SK-N-SH (cell line): ENCODE results near the gene EML3. TPM values are rescaled to one million over a fixed set of nuclear protein-coding genes. Genes with fewer than 3 reads are reported as not detected.

ENCODE experiments used
- CTCF ChIA-PET: fragments of 300-600, 350-600 bp; formaldehyde crosslinking; extraction: SDS; loops from one replicate; lab custom pipeline; 2021; lab: Yijun Ruan, JAX
- POLR2A ChIA-PET: fragments of 350-600 bp; sonication (Branson Sonifier 250); formaldehyde crosslinking; extraction: SDS; loops from one replicate; lab custom pipeline; 2020; ENCODE audit warnings: antibody characterized with exemption, inconsistent platforms; lab: Yijun Ruan, JAX
- DNase-seq: peaks from one replicate; pipeline ENCODE4 v3.0.0; 2012
- H2AFZ ChIP-seq: fragments of 200-600 bp; sonication (generic); 2 replicates; pipeline ENCODE4 v1.8.1; 2016; ENCODE audit warnings: antibody characterized with exemption, mild to moderate bottlenecking, low read depth
- H3F3A ChIP-seq: fragments of 200-600 bp; sonication (generic); replicated peaks from 2 replicates; pipeline ENCODE3; 2016; ENCODE audit warnings: antibody characterized with exemption, mild to moderate bottlenecking; ENCODE audit not compliant: insufficient read depth
- H3K27ac ChIP-seq, 2 experiments: fragments of 200-500 bp in 1 of 2; fragments of 200-600 bp in 1 of 2; sonication (Bioruptor generic) in 1 of 2; sonication (generic), shearing (Covaris generic) in 1 of 2; 2 replicates each; pipeline versions ENCODE4 v1.5.1 to v1.6.1; 2014 to 2016; ENCODE audit warnings: low read depth in 2 of 2, inconsistent platforms in 1 of 2, low read length in 1 of 2, mild to moderate bottlenecking in 1 of 2, mixed read lengths in 1 of 2
- H3K27me3 ChIP-seq: fragments of 200-600 bp; sonication (generic), shearing (Covaris generic); 2 replicates; pipeline ENCODE4 v1.6.1; 2016; ENCODE audit warnings: mixed run types; ENCODE audit not compliant: insufficient read depth
- H3K36me3 ChIP-seq, 2 experiments: fragments of 200-500 bp in 1 of 2; fragments of 200-600 bp in 1 of 2; sonication (Bioruptor generic) in 1 of 2; sonication (generic) in 1 of 2; replicated peaks in 1 of 2; 2 replicates each; pipeline versions ENCODE3 to v1.5.1; 2014 to 2016; ENCODE audit warnings: low read length in 1 of 2, mild to moderate bottlenecking in 1 of 2; ENCODE audit not compliant: insufficient read depth in 2 of 2, control insufficient read depth in 1 of 2
- H3K4me1 ChIP-seq, 2 experiments: fragments of 200-500 bp in 1 of 2; fragments of 200-600 bp in 1 of 2; sonication (Bioruptor generic) in 1 of 2; sonication (generic), shearing (Covaris generic) in 1 of 2; 2 replicates each; pipeline versions ENCODE4 v1.5.1 to v1.6.1; 2014 to 2016; ENCODE audit warnings: low read depth in 1 of 2, low read length in 1 of 2, mixed run types in 1 of 2; ENCODE audit not compliant: insufficient read depth in 2 of 2, control insufficient read depth in 1 of 2
- H3K4me2 ChIP-seq: fragments of 200-600 bp; sonication (generic), shearing (Covaris generic); 2 replicates; pipeline ENCODE4 v1.6.1; 2017; ENCODE audit warnings: mixed run types
- H3K4me3 ChIP-seq, 2 experiments: fragments of 200-500 bp in 1 of 2; fragments of 200-600 bp in 1 of 2; sonication (Bioruptor generic) in 1 of 2; sonication (generic), shearing (Covaris generic) in 1 of 2; 2 replicates each; pipeline versions ENCODE4 v1.5.1 to v1.8.1; 2014 to 2016; ENCODE audit warnings: low read depth in 2 of 2, inconsistent platforms in 1 of 2, low read length in 1 of 2, mild to moderate bottlenecking in 1 of 2, mixed read lengths in 1 of 2, moderate library complexity in 1 of 2
- H3K79me2 ChIP-seq: fragments of 200-600 bp; sonication (generic); 2 replicates; pipeline ENCODE4 v1.8.1; 2017; ENCODE audit warnings: mild to moderate bottlenecking; ENCODE audit not compliant: insufficient read depth
- H3K9ac ChIP-seq: fragments of 200-600 bp; sonication (generic); 2 replicates; pipeline ENCODE4 v1.6.1; 2017; ENCODE audit warnings: mixed run types
- H3K9me2 ChIP-seq: fragments of 200-600 bp; sonication (generic); 2 replicates; pipeline ENCODE4 v1.6.1; 2017; ENCODE audit warnings: mixed run types
- H3K9me3 ChIP-seq: fragments of 200-600 bp; sonication (generic); 2 replicates; pipeline ENCODE4 v1.6.1; 2017; ENCODE audit warnings: mixed run types, mild to moderate bottlenecking, moderate library complexity
- H4K20me1 ChIP-seq: fragments of 200-600 bp; sonication (generic); 2 replicates; pipeline ENCODE4 v1.6.1; 2017; ENCODE audit warnings: mild to moderate bottlenecking, mixed run types; ENCODE audit not compliant: insufficient read depth
- ELF1 ChIP-seq: IDR thresholded peaks from 2 replicates; pipeline ENCODE4 v1.4.0; 2012
- EP300 ChIP-seq, 2 experiments: IDR thresholded peaks; 2 replicates each; pipeline versions ENCODE4 v1.4.0 to v1.6.1; 2012; ENCODE audit warnings: borderline replicate concordance in 1 of 2, low read depth in 1 of 2, low read length in 1 of 2
- FOSL2 ChIP-seq: IDR thresholded peaks from 2 replicates; pipeline ENCODE4 v1.4.0; 2012; ENCODE audit warnings: low read depth, mild to moderate bottlenecking, moderate library complexity, borderline replicate concordance
- FOXJ3 ChIP-seq: sonication (generic); formaldehyde crosslinking; IDR thresholded peaks from 2 replicates; pipeline ENCODE4 v1.5.1; 2020; ENCODE audit warnings: mild to moderate bottlenecking, missing genetic modification reagents
- FOXM1 ChIP-seq: IDR thresholded peaks from 2 replicates; pipeline ENCODE4 v1.4.0; 2012; ENCODE audit warnings: low read depth, mild to moderate bottlenecking
- GABPA ChIP-seq: IDR thresholded peaks from 2 replicates; pipeline ENCODE4 v1.4.0; 2012; ENCODE audit warnings: low read depth, mild to moderate bottlenecking
- GATA2 ChIP-seq: sonication (generic); formaldehyde crosslinking; IDR thresholded peaks from 2 replicates; pipeline ENCODE4 v1.5.0; 2020; ENCODE audit warnings: mild to moderate bottlenecking, missing genetic modification reagents
- JUND ChIP-seq: IDR thresholded peaks from 2 replicates; pipeline ENCODE4 v1.4.0; 2012
- MXI1 ChIP-seq: IDR thresholded peaks from 2 replicates; pipeline ENCODE4 v1.6.1; 2012; ENCODE audit warnings: mild to moderate bottlenecking, low read depth, low read length, improper control_type of control experiment
- NRF1 ChIP-seq: IDR thresholded peaks from 2 replicates; pipeline ENCODE4 v1.6.1; 2012; ENCODE audit warnings: low read depth, mild to moderate bottlenecking, low read length
- RAD21 ChIP-seq: IDR thresholded peaks from 2 replicates; pipeline ENCODE4 v1.6.1; 2012; ENCODE audit warnings: mild to moderate bottlenecking, low read length
- RFX5 ChIP-seq: IDR thresholded peaks from 2 replicates; pipeline ENCODE4 v1.6.1; 2012; ENCODE audit warnings: mild to moderate bottlenecking, improper control_type of control experiment, low read length
- TAF1 ChIP-seq: IDR thresholded peaks from 2 replicates; pipeline ENCODE4 v1.6.1; 2012; ENCODE audit warnings: low read depth, mild to moderate bottlenecking, low read length, moderate library complexity, borderline replicate concordance
- TCF12 ChIP-seq: IDR thresholded peaks from 2 replicates; pipeline ENCODE4 v1.4.0; 2012
- WGBS: methylation state at CpG from one replicate; pipeline ENCODE4 v1.1.6; 2017; ENCODE audit warnings: low lambda C conversion rate; 5-methylcytosine and 5-hydroxymethylcytosine counted together
- polyA plus RNA-seq, 3 experiments: library from polyadenylated mRNA; depleted of rRNA; stranded (reverse); fragments of >200 nt; gene quantifications; 2 replicates each; pipeline ENCODE4 v1.2.3, GENCODE V29; 2012
- TF ChIP-seq, protein P1 (sequence below): IDR thresholded peaks from 2 replicates; pipeline ENCODE4 v1.4.0; 2012; ENCODE audit warnings: low read depth, borderline replicate concordance
- TF ChIP-seq, protein P2 (sequence below): IDR thresholded peaks from 2 replicates; pipeline ENCODE4 v1.4.0; 2012; ENCODE audit warnings: low read depth
- TF ChIP-seq, protein P3 (sequence below): IDR thresholded peaks from 2 replicates; pipeline ENCODE4; 2012
- TF ChIP-seq, protein P4 (sequence below): fragments of 150-350 bp; IDR thresholded peaks from 2 replicates; pipeline ENCODE4 v1.6.1; 2016; ENCODE audit warnings: mild to moderate bottlenecking, low read depth, low read length
- TF ChIP-seq, protein P5 (sequence below): fragments of 200-600 bp; sonication (generic); IDR thresholded peaks from 2 replicates; pipeline ENCODE4 v1.6.1; 2017; ENCODE audit warnings: antibody characterized with exemption, mild to moderate bottlenecking, moderate library complexity

Gene EML3
- polyA plus RNA-seq, 1 of the 3 experiments (the other 2 are of a cell fraction) = 43.0 TPM

DNA sequence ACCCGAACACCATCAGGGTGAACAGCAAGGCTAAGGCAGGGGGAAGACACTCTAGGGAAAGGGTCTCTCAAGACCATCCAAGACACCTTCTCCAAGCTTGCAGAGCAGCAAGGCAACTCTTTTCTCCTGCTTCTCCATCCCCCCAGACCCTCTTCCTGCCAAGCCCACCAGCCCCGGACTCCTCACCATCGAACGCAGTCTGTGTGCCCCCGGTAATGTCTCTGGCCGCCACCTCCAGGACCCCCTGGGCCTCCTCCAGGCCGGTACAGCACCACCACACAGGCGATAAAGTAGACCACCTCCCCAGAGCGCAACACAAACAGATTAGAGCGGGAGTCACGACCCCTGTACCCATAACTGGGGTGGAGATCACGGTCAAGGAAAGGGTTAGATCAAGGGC is 3.8 kb downstream of the EML3 start:
- no peak overlapping the region for H2AFZ ChIP-seq
- peaks cover 21% of the 10 kb centered on the region for H3F3A ChIP-seq
- H3K4me2 ChIP-seq = no peak overlapping the region
- peaks cover 4 to 20% of the 10 kb centered on the region in 2 experiments; a peak in 2 of 4 replicates for H3K4me1 ChIP-seq
- no peak overlapping the region for H3K9ac ChIP-seq
- no peaks in the 10 kb centered on the region for H3K27me3 ChIP-seq
- H3K9me3 ChIP-seq = no peaks in the 10 kb centered on the region
- TF ChIP-seq FOXM1 (no peak), EP300 (IDR thresholded peaks at IDR 0.05; ENCODE audit: borderline replicate concordance in 1 of 2, low read depth in 1 of 2, low read length in 1 of 2) (no peak), TAF1 (no peak), NRF1 (no peak), RAD21 (no peak), GATA2 (no peak), FOSL2 (no peak), JUND (no peak), FOXJ3 (CRISPR knock-in tag) (no peak), TCF12 (no peak), MXI1 (no peak), GABPA (no peak), RFX5 (no peak), ELF1 (no peak)
- TF ChIP-seq, protein P1, sequence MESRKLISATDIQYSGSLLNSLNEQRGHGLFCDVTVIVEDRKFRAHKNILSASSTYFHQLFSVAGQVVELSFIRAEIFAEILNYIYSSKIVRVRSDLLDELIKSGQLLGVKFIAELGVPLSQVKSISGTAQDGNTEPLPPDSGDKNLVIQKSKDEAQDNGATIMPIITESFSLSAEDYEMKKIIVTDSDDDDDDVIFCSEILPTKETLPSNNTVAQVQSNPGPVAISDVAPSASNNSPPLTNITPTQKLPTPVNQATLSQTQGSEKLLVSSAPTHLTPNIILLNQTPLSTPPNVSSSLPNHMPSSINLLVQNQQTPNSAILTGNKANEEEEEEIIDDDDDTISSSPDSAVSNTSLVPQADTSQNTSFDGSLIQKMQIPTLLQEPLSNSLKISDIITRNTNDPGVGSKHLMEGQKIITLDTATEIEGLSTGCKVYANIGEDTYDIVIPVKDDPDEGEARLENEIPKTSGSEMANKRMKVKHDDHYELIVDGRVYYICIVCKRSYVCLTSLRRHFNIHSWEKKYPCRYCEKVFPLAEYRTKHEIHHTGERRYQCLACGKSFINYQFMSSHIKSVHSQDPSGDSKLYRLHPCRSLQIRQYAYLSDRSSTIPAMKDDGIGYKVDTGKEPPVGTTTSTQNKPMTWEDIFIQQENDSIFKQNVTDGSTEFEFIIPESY = no peak
- TF ChIP-seq, protein P2, sequence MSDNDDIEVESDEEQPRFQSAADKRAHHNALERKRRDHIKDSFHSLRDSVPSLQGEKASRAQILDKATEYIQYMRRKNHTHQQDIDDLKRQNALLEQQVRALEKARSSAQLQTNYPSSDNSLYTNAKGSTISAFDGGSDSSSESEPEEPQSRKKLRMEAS = no peak
- TF ChIP-seq, protein P3, sequence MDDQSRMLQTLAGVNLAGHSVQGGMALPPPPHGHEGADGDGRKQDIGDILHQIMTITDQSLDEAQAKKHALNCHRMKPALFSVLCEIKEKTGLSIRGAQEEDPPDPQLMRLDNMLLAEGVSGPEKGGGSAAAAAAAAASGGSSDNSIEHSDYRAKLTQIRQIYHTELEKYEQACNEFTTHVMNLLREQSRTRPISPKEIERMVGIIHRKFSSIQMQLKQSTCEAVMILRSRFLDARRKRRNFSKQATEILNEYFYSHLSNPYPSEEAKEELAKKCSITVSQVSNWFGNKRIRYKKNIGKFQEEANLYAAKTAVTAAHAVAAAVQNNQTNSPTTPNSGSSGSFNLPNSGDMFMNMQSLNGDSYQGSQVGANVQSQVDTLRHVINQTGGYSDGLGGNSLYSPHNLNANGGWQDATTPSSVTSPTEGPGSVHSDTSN = no peak
- TF ChIP-seq, protein P4, sequence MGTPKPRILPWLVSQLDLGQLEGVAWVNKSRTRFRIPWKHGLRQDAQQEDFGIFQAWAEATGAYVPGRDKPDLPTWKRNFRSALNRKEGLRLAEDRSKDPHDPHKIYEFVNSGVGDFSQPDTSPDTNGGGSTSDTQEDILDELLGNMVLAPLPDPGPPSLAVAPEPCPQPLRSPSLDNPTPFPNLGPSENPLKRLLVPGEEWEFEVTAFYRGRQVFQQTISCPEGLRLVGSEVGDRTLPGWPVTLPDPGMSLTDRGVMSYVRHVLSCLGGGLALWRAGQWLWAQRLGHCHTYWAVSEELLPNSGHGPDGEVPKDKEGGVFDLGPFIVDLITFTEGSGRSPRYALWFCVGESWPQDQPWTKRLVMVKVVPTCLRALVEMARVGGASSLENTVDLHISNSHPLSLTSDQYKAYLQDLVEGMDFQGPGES = no peak
- TF ChIP-seq, protein P5, sequence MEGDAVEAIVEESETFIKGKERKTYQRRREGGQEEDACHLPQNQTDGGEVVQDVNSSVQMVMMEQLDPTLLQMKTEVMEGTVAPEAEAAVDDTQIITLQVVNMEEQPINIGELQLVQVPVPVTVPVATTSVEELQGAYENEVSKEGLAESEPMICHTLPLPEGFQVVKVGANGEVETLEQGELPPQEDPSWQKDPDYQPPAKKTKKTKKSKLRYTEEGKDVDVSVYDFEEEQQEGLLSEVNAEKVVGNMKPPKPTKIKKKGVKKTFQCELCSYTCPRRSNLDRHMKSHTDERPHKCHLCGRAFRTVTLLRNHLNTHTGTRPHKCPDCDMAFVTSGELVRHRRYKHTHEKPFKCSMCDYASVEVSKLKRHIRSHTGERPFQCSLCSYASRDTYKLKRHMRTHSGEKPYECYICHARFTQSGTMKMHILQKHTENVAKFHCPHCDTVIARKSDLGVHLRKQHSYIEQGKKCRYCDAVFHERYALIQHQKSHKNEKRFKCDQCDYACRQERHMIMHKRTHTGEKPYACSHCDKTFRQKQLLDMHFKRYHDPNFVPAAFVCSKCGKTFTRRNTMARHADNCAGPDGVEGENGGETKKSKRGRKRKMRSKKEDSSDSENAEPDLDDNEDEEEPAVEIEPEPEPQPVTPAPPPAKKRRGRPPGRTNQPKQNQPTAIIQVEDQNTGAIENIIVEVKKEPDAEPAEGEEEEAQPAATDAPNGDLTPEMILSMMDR = no peak
- POLR2A ChIA-PET = interaction anchor here (1.6 kb wide), 1 partner anchor 17 kb away, joined by 4 read pairs; the partner anchor contains the start of gene TUT1
- H4K20me1 ChIP-seq = no peaks in the 10 kb centered on the region
- DNase-seq = no peak
- H3K27ac ChIP-seq = no peak overlapping the region
- H3K36me3 ChIP-seq = peaks cover 21 to 27% of the 10 kb centered on the region in 2 experiments
- WGBS = 96% methylated on average over 12 of the region's 12 CpGs
- no peak overlapping the region for H3K4me3 ChIP-seq
- CTCF ChIA-PET = interaction anchor here (2.6 to 6.9 kb wide), 2 partner anchors 12 to 16 kb away, joined by 8 to 69 read pairs; partner anchors contain the start of genes B3GAT3 and TUT1
- H3K9me2 ChIP-seq = no peaks in the 10 kb centered on the region
- H3K79me2 ChIP-seq = peaks cover 17% of the 10 kb centered on the region; the same call in 1 of the 2 replicates
